Cerebellar nuclear complex (tissue), 1 donor: ENCODE measurements around the gene PLA2R1.
"Not testable (repeated sequence)": the region's sequence is repeated elsewhere in the genome, so short reads cannot be mapped to it uniquely, and the experiment has no call there.

Experiments
- DNase-seq, 2 experiments: peaks; one replicate each; lab custom pipeline; 2025; lab: John Stamatoyannopoulos, UW

PLA2R1 gene

GRCh38 chr2:159982842-159983785 is 79.3 kb downstream of the PLA2R1 start:
- DNase-seq = no peak

DNA sequence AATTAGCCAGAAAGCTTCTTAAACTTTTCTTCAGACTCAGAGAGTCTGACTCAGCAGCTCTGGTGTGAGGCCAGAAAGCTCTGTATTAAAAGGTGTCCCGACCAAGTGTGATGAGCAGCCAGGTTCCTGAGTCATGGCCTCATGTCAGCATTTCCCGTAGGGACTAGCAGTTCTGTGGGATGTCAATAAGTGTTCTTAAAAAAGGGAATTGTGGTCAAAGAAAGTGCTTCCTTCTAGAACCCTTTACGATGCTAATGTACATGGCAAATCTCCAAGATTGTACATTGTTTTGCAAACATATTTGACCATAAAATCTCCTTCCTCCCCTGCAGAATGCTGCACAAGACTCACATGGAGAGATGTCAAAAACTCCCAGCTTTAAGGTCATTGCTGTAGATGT is 80.1 kb downstream of the PLA2R1 start:
- DNase-seq = no peak

GRCh38 chr2:159976527-159977160 is 85.8 kb downstream of the PLA2R1 start:
- no peak for DNase-seq

- no peak for DNase-seq
Observed at GRCh38 chr2:159973325-159973724, 89.1 kb downstream of the PLA2R1 start.

DNA sequence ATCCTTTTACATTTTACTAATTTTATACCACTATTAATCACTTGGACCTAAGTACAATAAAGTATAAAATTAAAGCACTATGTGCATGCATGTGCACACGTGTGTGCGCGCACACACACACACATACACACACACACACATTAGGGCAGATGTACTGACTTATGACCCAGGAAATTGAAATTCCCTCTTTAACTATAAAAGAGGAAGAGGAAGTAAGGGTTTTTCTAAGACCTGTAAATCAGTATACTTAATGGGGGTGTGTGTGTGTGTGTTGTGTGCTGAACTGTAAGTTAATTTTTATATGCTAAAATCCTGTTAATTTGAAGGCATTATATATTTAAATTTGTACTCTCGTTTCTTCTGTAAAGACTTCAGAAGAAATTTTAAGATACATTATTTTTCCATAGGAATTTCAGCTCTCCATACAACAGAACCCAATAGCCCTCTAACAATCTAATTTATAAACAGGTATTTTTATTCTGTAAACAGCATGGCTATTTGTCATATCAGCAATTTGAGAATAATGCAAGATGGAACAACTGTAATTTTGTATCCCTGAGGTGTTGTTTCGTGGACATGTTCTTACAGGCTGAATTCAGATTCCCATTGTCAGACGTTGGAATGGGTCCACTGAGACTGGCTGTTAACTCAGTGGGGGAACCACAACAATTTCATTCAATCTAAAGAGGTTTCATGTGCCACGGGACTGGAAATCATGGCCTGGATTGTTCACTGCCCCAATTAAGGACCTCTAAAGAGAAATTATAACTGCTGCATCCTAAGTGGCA is 90.9 kb downstream of the PLA2R1 start:
- no peak for DNase-seq

GRCh38 chr2:159970548-159970947 is 91.9 kb downstream of the PLA2R1 start:
- not testable (repeated sequence) for DNase-seq

GRCh38 chr2:159968279-159968900 is 94.0 kb downstream of the PLA2R1 start:
- DNase-seq = peak in 1 of 2 experiments; percentile 2

GRCh38 chr2:159963700-159964099 is 98.7 kb downstream of the PLA2R1 start:
- no peak for DNase-seq

DNA sequence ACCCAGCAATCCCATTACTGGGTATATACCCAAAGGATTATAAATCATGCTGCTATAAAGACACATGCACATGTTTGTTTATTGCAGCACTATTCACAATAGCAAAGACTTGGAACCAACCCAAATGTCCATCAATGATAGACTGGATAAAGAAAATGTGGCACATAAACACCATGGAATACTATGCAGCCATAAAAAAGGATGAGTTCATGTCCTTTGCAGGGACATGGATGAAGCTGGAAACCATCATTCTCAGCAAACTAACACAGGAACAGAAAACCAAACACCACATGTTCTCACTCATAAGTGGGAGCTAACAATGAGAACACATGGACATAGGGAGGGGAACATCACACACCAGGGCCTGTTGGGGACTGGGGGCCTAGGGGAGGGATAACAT is 99.9 kb downstream of the PLA2R1 start:
- DNase-seq = not testable (repeated sequence)

DNA sequence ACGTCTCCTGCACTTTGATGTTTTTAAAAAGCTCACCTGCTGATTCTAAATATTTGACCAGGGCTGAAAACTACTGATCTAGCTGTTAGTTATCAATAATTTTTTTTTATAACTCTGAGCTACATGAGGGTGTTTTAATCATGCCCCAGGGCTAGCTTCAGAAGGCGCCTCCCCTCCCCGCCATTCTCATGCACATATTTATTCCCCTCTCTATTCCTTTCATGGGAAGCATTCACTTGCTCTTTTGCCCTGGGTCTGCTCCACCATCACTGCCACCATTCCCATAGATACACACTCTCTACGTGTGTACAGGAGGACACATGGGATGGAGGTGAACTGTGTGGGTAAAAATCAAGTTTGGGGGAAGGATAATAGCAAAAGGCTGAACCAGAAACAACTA is 101.0 kb downstream of the PLA2R1 start:
- DNase-seq = no peak

GRCh38 chr2:159961037-159961436 is 101.4 kb downstream of the PLA2R1 start:
- no peak for DNase-seq

GRCh38 chr2:159960414-159960813 is 102.0 kb downstream of the PLA2R1 start:
- DNase-seq = no peak

DNA sequence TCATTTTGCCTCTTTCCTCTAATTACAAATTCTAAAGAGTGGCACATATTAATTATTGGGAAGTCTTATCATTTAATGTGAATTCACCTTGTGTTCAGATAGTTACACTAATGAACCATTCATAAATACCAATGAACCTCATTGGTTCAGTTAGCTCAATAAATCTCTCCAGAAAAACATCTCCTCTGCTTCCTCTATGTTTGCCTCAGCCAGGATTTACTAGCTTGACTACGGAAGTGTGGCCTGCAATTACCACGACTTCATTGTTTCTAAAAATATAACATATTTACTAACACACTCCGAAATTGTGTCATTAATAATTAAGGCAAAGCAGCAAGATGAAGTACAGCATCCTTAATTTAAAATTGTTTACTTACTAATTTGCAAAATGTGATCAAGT is 103.3 kb downstream of the PLA2R1 start:
- DNase-seq = no peak

DNA sequence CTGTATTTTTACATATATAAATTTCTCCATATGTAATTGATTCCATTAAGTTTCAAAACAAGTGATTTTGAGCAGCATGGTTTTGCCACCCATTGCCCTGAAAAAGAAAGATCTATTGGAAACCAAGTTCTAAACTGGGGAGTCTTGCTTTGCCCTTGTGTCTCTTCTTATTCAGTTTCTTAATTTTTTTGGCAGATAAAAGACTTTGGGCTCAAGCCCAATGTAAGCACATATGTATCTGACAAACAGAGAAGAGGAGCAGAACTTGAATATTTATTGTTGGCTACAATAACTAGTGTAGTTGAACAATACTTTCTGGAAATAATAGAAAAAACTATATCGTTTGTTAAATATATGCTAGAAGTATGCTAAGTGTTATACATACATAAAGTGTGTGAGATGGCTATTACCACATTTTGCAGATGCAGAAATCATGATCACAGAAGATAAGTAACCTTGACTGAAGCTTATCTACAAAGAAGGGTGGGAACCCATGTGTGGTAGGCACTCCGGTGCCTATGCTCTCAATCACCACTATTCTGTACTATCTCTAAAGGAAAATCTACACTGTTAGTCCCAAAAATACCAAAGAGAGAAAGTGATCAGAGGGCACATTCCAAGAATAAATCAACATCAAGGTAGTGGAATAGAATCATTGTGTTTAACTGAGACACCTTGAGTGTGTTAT is 109.1 kb downstream of the PLA2R1 start:
- no peak for DNase-seq

GRCh38 chr2:159946326-159946999 is 116.0 kb downstream of the PLA2R1 start:
- no peak for DNase-seq

DNA sequence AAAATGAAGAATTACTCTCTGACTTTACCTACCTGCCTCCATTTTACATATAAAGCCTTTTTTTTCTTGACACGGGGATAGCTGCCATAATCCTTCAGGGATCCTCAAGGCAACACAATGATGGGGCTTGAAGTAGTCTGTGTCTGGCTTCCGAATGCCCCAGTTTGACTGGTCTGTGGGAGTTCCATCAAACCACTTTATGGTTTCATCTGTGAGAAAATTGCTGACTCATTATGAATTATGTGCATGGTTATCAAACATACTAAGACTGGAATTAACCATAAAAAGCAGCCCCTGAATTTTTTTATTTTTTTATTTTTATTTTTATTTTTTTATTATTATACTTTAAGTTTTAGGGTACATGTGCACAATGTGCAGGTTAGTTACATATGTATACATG is 117.5 kb downstream of the PLA2R1 start:
- DNase-seq = no peak

- DNase-seq = no peak
Observed at GRCh38 chr2:159942146-159942545, 120.3 kb downstream of the PLA2R1 start.

DNA sequence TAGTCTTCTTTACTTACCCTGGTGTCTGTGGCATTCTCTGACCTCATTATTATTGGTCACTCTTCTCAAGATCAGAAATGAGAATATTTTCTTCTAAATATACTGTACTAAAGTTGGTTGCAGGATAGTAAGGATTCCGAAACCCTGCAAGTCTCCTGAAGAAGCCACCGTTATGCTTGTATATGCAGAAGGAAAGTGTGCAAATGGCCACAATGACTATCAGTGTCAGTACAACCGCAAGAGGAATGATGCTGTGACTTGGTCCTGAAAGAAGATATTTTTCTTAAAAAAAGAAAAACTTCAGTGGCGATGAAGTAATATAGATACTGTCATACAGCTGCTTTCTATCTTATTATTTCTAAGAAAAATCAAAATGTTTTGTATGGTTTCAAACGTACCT is 120.7 kb downstream of the PLA2R1 start:
- DNase-seq = no peak

- no peak for DNase-seq
Observed at GRCh38 chr2:159939946-159940345, 122.5 kb downstream of the PLA2R1 start.

DNA sequence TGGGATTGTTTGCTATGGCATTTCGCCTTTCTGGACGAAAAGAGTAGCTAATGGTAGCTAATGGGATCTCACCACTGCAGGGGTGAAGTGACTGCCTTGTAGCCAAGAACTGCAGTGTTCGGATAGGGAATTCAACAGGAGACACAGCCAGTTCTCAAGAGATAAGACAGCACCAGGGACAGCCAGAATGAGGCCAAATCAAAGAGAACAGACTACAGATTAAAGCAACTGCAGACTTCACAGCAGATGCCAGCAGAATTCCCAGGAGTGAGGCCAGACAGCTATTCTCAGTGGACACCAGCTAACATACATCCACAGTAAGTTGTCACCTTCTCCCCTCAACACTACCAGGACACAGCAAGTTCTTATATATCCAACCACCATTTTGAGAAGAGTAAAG is 124.0 kb downstream of the PLA2R1 start:
- no peak for DNase-seq

- no peak for DNase-seq
Observed at GRCh38 chr2:159936471-159936870, 125.9 kb downstream of the PLA2R1 start.
